T-helper 1 cell treated with Interleukin-12 subunit alpha and Interleukin-12 subunit beta and Interleukin-4 antibody, amounts not matched to agents 30 ng/mL and 1 ng/mL, for 36 hours (primary cell): ENCODE data around the gene INTS13. TPM values are rescaled to one million over a fixed set of nuclear protein-coding genes. Genes with fewer than 3 reads are reported as not detected.
"Not testable (repeated sequence)": the region's sequence is repeated elsewhere in the genome, so short reads cannot be mapped to it uniquely, and the experiment has no call there.

ENCODE experiments used
- intact Hi-C: fragments of 100-400 bp; cut with micrococcal nuclease; formaldehyde crosslinking; loops from one replicate; pipeline ENCODE4 v1.15.1; 2024
- total RNA-seq: library from RNA; stranded (reverse); gene quantifications from 2 replicates; pipeline ENCODE4 v1.2.3, GENCODE V29; 2022

The INTS13 gene
- total RNA-seq, 1 donor from 2014 or later, result 37.7 TPM

- intact Hi-C loops, result loop anchor here (1.0 to 5.0 kb wide), 5 partner anchors 52 to 1884 kb away; partner anchors contain the start of genes KLHL42, MANSC4 and MRPS35
Observed at GRCh38 chr12:26936559-26937442, 980 bp downstream of the INTS13 start.

DNA sequence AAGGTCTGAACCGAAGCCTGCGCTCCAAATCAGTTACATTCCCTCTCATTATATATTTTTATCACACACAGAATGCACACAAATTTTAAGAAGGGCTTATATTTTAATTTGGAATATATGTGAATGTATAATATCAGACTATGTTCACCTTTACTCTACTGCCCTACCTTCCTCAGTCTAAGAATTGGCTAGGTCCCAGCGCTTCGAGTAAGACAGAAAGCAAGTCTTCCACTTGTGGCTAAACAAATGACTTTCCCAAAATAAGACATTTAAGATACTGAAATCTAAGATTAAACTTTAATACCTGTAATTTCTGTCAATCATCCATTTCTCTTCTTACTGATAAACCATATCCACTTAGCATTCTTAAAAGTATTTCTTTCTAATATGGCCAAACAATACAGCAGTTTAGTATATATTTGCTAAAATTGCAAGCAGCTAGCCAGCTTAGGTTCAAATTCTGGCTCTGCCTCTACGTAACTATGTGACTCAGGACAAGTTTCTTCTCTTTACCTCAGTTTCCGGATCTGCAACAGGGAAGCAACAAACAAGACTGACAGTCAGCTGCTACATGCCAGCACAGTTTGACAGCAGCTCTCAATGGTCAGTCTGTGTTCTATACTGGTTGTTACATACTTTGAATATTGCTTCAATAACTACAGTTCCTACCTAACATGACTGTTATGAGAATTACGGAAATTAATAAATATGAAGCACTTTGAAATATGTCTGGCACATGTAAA lies 2.0 kb downstream of the INTS13 start:
- intact Hi-C loops, result loop anchor here (2.0 to 5.0 kb wide), 4 partner anchors 51 to 1884 kb away; partner anchors contain the start of genes KLHL42 and MANSC4

DNA sequence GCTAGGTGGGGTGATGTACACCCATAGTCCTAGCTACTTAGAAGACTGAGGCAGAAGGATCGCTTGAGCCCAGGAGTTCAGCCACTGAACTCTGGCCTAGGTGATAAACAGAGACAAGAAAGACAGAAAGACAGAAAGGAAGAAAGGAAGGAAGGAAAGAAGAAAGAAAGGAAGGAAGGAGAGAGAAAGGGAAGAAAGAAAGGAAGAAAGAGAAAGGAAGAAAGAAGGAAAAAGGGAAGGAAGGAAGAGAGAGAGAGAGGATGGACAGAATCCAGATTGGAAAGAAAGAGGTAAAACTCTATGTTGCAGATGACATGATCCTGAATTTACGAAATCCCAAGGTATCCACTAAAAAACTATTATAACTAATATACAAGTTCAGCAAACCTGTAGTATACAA lies 8.2 kb downstream of the INTS13 start:
- intact Hi-C loops, result no loop called here

GRCh38 chr12:26928661-26929060 lies 9.1 kb downstream of the INTS13 start:
- intact Hi-C loops, result no loop called here

DNA sequence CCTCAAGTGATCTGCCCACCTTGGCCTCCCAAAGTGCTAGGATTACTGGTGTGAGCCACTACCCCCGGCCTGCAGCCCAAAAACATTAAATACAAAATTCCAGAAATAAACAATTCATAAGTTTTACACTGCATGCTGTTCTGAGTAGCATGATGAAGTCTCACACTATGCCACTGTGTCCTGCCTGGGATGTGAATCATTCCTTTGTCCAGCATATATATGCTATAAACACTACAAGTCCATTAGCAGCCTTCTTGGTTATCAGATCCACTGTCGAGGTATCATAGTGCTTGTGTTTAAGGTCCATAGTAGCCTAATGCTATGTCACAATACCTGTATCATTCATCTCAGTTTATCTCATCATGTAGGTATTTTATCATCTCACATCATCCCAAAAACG lies 15.9 kb downstream of the INTS13 start:
- intact Hi-C loops, result no loop called here

DNA sequence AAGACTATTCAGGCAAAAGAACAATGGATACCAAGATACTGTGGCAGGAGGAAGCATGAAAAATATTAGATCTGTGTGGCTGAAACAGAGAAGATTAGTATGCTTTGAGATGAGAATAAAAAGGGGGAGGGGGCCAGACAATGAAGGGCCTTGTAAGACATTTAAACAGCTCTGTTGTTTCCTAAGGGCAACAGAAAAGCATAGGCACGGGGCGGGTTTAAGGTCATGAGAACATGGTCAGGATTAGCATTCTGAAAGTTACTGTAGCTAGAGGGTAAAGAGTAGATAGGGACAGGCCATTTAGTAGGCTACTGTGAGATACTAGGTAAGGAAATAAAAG lies 18.6 kb downstream of the INTS13 start:
- intact Hi-C loops, result no loop called here

GRCh38 chr12:26918321-26919215 lies 19.2 kb downstream of the INTS13 start:
- intact Hi-C loops, result no loop called here

DNA sequence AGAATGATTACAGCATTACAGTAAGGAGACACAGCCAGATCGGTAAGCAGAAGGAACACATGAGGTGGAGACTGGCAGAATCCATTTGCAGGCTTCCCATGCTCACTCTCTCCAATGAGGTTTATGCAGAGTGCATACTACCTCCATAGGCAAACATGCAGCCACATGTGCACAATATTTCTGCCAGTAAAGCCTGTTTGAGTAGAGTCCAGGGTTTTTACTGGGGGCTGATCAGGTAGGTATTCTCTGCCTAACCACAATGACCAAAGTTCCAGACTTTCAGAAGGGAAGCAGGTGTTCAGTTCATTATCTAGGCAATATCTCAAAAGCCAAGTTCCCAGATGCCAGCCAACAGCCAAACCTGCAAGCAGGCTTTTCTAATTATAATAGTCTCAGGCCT lies 31.1 kb downstream of the INTS13 start:
- intact Hi-C loops, result no loop called here

DNA sequence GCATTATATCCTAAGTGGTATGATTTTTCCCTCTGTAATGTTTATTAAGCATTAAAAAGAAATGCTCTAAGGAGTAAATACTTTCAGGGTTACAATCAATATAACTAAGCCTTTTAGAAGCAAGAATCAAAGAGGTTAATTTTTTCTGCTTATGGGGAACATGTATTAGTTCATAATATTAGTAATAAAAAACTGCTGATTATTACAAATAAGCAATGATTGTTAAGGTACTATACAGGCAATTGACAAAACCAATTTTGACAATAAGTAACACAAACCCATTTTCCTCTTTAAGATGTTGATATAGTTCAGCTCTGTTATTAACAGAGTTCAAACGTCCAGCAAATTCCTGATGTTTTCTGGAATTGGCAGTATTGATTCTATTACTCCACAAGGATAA lies 31.8 kb downstream of the INTS13 start:
- intact Hi-C loops, result no loop called here

- intact Hi-C loops, result not testable (repeated sequence)
Observed at GRCh38 chr12:26903396-26903795, 34.4 kb downstream of the INTS13 start.

- intact Hi-C loops, result no loop called here
Observed at GRCh38 chr12:26896913-26897312, 40.9 kb downstream of the INTS13 start.

- intact Hi-C loops, result no loop called here
Observed at GRCh38 chr12:26895672-26896071, 42.1 kb downstream of the INTS13 start.

- intact Hi-C loops, result no loop called here
Observed at GRCh38 chr12:26891704-26892103, 46.1 kb downstream of the INTS13 start.

DNA sequence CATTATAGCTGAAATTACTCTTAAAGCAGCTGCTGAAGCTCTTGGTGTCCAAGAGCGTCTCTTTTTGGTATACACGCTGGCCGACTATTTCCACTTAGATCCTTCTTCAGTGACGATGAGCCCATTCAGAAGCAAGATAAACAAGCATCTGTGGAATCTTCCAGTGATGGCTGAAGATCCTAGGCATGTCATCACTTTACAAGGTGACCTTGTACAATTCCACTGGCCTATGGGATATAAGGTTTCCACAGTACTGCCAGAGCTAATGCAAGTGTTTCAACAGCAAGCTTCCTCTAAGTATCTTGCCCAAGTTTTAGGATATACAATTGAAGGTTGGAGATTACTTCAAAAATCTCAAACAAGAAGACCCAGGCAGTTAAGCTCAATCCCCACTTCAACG lies 47.0 kb downstream of the INTS13 start:
- intact Hi-C loops, result no loop called here

DNA sequence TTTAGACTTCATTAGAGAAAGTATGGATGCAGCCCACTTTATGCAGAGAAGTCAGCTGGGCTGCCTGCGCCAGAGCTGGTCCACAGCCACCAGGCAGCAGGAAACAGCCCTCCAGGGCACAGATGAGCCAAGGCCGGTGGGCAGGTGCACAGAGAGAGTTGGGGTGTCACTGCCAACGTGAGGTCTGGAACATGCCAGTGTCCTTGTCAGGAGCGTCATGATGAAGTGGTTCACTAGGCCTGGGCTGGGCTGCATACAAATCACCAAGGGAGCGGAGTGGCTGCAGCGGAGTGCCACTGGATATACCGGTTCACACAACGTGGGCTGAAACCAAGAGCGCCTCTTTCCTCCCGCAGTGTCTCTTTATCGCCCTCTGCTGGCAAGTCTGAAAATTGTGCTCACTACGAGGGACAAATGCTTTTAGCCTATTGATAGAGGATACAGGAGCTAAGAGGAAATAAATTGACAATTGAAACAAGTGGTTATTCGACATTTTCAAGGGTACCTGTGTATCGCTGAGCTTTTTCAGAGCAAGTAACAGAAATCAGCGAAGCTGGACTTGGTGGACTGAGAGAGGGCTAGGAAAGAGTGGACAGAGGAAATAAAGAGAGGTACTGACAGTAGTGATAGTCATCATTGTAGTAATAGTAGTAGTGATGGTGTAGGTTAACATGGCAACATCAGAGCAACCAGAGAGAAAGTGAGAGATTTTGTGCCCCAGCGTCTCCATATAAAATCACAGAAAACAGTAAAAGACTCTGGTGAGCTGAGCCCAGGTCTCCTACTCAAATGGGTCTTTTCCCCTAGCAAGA lies 52.8 kb downstream of the INTS13 start:
- intact Hi-C loops, result loop anchor here (1.0 to 5.0 kb wide), 10 partner anchors 18 to 788 kb away; partner anchors contain the start of genes INTS13, ITPR2 and TM7SF3

DNA sequence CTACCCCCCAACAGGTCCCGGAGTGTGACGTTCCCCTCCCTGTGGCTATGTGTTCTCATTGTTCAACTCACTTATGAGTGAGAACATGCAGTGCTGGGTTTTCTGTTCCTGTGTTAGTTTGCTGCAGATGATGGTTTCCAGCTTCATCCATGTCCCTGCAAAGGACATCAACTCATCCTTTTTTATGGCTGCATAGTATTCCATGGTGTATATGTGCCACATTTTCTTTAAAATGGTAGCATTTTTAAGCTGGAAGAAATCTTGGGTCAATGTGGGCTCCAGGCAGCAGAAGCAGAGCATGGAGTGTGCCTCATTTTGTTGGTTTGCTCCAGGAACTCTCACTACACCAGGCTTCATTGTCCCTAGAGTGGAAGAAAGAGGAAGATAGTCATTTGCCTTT lies 57.2 kb downstream of the INTS13 start:
- intact Hi-C loops, result no loop called here

GRCh38 chr12:26878661-26879119 lies 59.1 kb downstream of the INTS13 start:
- intact Hi-C loops, result no loop called here

- intact Hi-C loops, result no loop called here
Observed at GRCh38 chr12:26874501-26875296, 63.1 kb downstream of the INTS13 start.

DNA sequence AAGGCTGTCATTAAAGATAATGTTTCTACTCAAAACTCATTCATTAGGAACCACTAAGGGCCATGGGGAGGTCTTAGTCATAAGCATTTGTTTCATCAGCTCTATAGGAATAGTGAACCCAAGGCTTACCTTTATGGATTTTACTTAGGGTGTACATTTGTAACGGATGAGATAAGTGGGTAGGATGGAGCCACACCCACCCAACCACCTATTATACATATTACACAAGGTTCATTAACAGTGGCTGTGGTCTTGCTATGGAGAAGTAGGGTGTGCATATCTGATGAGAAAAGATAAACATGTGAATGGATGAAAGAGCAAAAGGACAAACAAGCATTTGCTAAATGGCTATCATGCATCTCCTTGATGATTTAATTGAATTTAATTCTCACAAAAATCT lies 65.2 kb downstream of the INTS13 start:
- intact Hi-C loops, result no loop called here

GRCh38 chr12:26871985-26872384 lies 65.8 kb downstream of the INTS13 start:
- intact Hi-C loops, result no loop called here
